GM12891 (cell line): ENCODE results near the gene MOV10.

Source experiments
- PAX5 ChIP-seq: IDR thresholded peaks from 2 replicates; pipeline ENCODE4 v1.6.1; 2011; ENCODE audit warnings: low read length, moderate library complexity, mild to moderate bottlenecking; ENCODE audit not compliant: insufficient read depth, severe bottlenecking
- POLR2A ChIP-seq: IDR thresholded peaks from 2 replicates; pipeline ENCODE4 v1.6.1; 2011; ENCODE audit warnings: low read depth, low read length, control low read depth
- POLR2AphosphoS5 ChIP-seq: IDR thresholded peaks from 2 replicates; pipeline ENCODE4 v1.6.1; 2011; ENCODE audit warnings: low read depth, low read length, control low read depth
- POU2F2 ChIP-seq: IDR thresholded peaks from 2 replicates; pipeline ENCODE4 v1.6.1; 2011; ENCODE audit warnings: low read depth, mild to moderate bottlenecking, control low read depth, low read length, moderate library complexity
- SPI1 ChIP-seq: IDR thresholded peaks from 2 replicates; pipeline ENCODE4 v1.6.1; 2011; ENCODE audit warnings: low read depth, low read length, control low read depth
- TAF1 ChIP-seq: IDR thresholded peaks from 2 replicates; pipeline ENCODE4 v1.6.1; 2011; ENCODE audit warnings: low read depth, low read length, control low read depth

- no peak for TF ChIP-seq SPI1
- no peak for TF ChIP-seq POLR2AphosphoS5
- no peak for TF ChIP-seq POLR2A
- TF ChIP-seq TAF1, result no peak
- TF ChIP-seq PAX5, result no peak
- no peak for TF ChIP-seq POU2F2
Measured at GRCh38 chr1:112703706-112704105, 29.2 kb downstream of the MOV10 start.
